Lower leg skin (tissue), 4 donors: ENCODE measurements around the gene NPDC1. TPM values are rescaled to one million over a fixed set of nuclear protein-coding genes. Genes with fewer than 3 reads are reported as not detected.

Source experiments
- DNase-seq, 2 donors: peaks; one replicate each; pipeline ENCODE4 v3.0.0-alpha.2; 2019; ENCODE audit warnings: low spot score in 2 of 2
- H3K4me3 ChIP-seq: fragments of 200-600 bp; sonication (generic); 2 replicates; pipeline ENCODE4 v1.5.1; 2017; ENCODE audit warnings: mild to moderate bottlenecking, low read depth; ENCODE audit not compliant: poor library complexity, severe bottlenecking
- CTCF ChIP-seq, 3 donors: fragments of 450-650 bp; IDR thresholded peaks; one replicate each; pipeline ENCODE4 v1.5.1; 2016; ENCODE audit warnings: antibody characterized with exemption in 3 of 3, mild to moderate bottlenecking in 3 of 3, moderate library complexity in 2 of 3
- POLR2A ChIP-seq, 2 donors: fragments of 450-650 bp; IDR thresholded peaks; one replicate each; pipeline ENCODE4 v1.6.1; 2016 to 2017; ENCODE audit warnings: antibody characterized with exemption in 2 of 2, mild to moderate bottlenecking in 1 of 2, moderate library complexity in 1 of 2
- WGBS, 2 donors: methylation state at CpG; one replicate each; pipeline ENCODE4 v1.1.5; 2018; 5-methylcytosine and 5-hydroxymethylcytosine counted together
- intact Hi-C: fragments of 100-400 bp; cut with DNase I; formaldehyde crosslinking; loops from one replicate; pipeline ENCODE4 v1.15.0; 2023; ENCODE audit warnings: low total_unique reads
- total RNA-seq, 4 donors: library from RNA; depleted of rRNA; stranded (reverse); fragments of >200 nt; gene quantifications; one replicate each; pipeline ENCODE4 v1.1.0, GENCODE V29; 2016

NPDC1 gene
- total RNA-seq, 4 donors from 2014 or later, result 29.1 to 63.9 (median 56.1) TPM

- no peak overlapping the region for H3K4me3 ChIP-seq
- no peak for TF ChIP-seq POLR2A (IDR thresholded peaks at IDR 0.05)
- no peak for TF ChIP-seq CTCF (IDR thresholded peaks at IDR 0.05)
- 65 to 78% methylated on average over 13 to 15 of the region's 15 CpGs for WGBS, 2 donors
- intact Hi-C loops, result loop anchor here (5.0 kb wide), 1 partner anchor 248 kb away; no protein-coding TSS in a partner anchor
- DNase-seq, result no peak
These were observed 16.0 kb downstream of the NPDC1 start for GRCh38 chr9:137030006-137030405.

DNA sequence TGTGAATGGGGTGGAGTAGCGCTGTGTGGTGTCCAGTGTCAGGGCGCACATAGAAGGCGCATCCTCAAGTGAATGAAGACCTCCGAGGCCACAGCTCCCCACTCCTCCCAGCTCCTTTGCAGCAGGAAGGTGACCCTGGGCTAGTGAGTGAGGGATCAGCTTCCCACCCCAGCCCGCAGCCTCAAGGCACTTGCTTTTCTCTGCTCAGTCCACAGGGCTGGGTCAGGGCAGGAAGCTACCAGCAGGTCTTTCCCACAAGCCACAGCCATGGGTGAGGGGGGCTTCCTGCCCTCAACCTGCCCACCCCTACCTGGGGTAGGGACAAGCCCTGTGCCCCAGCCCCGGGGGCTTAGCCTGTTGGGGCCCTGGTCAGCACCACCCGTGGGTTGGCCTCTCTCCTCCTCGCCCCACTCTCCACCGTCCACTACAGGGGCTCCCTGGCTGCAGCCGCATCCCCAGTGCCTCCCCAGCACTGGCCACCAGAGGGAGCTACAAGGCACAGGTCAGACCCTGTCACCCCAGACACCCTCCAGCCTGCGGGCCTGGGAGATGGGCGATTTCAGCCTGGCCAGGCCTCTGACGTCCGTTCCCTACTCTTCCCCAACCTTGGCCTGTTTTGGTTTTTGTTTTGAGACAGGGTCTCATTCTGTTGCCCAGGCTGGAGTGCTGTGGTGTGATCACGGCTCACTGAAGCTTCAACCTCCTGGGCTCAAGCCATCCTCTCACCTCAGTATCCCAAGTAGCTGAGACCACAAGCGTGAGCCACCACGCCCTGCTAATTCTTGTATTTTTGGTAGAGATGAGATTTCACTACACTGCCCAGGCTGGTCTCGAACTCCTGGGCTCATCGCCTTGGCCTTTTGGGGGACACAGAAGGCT, 16.7 kb downstream of the NPDC1 start:
- intact Hi-C loops, result no loop called here
- H3K4me3 ChIP-seq, result no peak overlapping the region
- peak in 1 of 3 donors; percentile 70 for TF ChIP-seq CTCF (IDR thresholded peaks at IDR 0.05)
- TF ChIP-seq POLR2A (IDR thresholded peaks at IDR 0.05), result no peak
- 25 to 29% methylated on average over 18 of the region's 19 CpGs for WGBS, 2 donors
- DNase-seq, result peak; percentile 59 to 94

- peak overlapping the region; percentile 25 for H3K4me3 ChIP-seq
- no peak for DNase-seq
- WGBS, 2 donors, result 0% methylated on average over 16 to 35 of the region's 98 CpGs
- intact Hi-C loops, result no loop called here
- TF ChIP-seq POLR2A (IDR thresholded peaks at IDR 0.05), result no peak
- no peak for TF ChIP-seq CTCF (IDR thresholded peaks at IDR 0.05)
These were observed 17.5 kb downstream of the NPDC1 start for GRCh38 chr9:137028263-137029057.

DNA sequence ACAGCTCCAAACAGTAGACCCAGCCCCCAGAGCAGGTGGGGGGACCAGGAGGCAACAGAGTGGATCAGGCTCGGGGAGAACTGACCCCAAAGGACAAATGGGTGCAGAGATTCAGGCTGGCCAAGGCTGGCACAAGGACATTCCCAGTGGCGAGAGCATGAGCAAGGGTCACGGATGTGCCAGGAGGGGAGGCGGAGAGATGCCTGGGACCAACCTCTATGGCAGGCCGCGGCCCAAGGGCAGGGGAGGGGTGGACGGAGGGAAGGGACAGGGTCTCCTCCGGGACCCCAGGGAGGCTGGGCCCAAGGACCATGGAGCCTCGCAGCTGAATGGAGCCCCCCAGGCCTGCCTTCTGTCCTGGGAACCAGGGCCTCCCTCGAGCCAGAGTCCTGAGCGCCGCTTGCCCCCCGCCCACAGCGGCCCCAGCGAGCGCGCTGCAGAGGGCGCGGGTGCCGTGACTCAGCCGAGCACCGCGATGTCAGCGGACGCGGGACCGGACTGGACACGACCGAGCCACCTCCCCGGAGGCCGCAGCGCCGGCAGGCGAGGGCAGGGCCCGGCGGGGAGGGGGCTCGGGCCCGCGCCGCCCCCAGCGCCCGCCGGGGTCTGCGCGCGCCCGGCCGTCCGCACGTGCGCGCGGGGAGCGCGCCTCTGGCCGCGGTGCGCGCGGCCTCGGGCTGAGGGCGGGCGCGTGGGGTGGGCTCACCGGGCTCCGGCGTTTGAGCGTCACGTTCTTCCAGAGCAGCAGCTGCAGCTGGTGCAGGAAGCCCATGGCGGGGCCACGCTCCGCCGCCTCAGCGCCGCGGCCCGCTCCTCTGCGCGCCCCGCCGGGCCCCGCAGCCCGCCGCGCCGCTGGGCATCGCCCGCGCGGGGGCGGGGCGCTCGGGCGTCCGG, 18.4 kb downstream of the NPDC1 start, which contains the start of gene ABCA2:
Gene ABCA2 (minus strand): TSS at position 869 of the 894 bp plus-strand sequence. CDS start 97 bp downstream, at position 772.
- TF ChIP-seq POLR2A (IDR thresholded peaks at IDR 0.05), result no peak
- no peak for TF ChIP-seq CTCF (IDR thresholded peaks at IDR 0.05)
- DNase-seq, result no peak
- 15 to 40% methylated on average over 9 to 20 of the region's 95 CpGs for WGBS, 2 donors
- intact Hi-C loops, result no loop called here
- peak within 1 kb of the TSS; percentile 25 for H3K4me3 ChIP-seq

DNA sequence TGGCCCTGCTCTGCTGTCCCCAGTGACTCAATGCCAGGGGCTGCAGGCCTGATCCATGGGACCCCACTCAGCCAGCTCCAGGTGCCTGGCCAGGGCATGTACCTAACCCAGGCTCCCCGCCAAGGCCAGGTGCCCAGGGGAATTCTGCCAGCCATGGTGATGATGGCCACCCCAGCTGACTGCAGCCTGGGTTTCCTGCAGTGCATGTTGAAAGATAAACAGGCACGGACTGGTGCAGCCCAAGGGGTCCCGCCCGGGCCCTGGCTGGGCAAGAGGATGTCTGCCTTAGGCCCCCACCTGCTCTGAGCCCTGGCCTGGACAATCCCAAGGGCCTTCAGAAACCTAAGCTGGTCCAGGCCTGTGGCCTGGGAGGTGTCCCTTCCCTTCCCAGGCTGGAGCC, 19.1 kb downstream of the NPDC1 start:
- WGBS, 2 donors, result 57 to 83% methylated on average over 3 to 4 of the region's 4 CpGs

More for the DNA sequence above, 19.1 kb downstream of the NPDC1 start:
- DNase-seq, result no peak
- H3K4me3 ChIP-seq, result no peak overlapping the region
- intact Hi-C loops, result no loop called here
- TF ChIP-seq POLR2A (IDR thresholded peaks at IDR 0.05), result no peak
- no peak for TF ChIP-seq CTCF (IDR thresholded peaks at IDR 0.05)
